Mesendoderm (in vitro differentiated cells): Measurements from ENCODE around the gene TSSK2.

Experiments
- DNase-seq: peaks from one replicate; pipeline ENCODE4 v3.0.0; 2013
- H2AK5ac ChIP-seq: 2 replicates; pipeline ENCODE4 v1.6.1; 2013; ENCODE audit warnings: low read length, inconsistent platforms
- H2BK120ac ChIP-seq: 2 replicates; pipeline ENCODE4 v1.6.1; 2013; ENCODE audit warnings: low read depth, mild to moderate bottlenecking, low read length, moderate library complexity, mixed read lengths
- H2BK15ac ChIP-seq: replicated peaks from 2 replicates; pipeline ENCODE4 v1.6.1; 2013; ENCODE audit warnings: low read depth, mild to moderate bottlenecking, moderate library complexity
- H2BK5ac ChIP-seq: 2 replicates; pipeline ENCODE4 v1.6.1; 2013; ENCODE audit warnings: low read length, inconsistent platforms
- H3K18ac ChIP-seq: 2 replicates; pipeline ENCODE4 v1.6.1; 2013; ENCODE audit warnings: mild to moderate bottlenecking, low read length, mixed read lengths
- H3K23ac ChIP-seq: one replicate; pipeline ENCODE4 v1.6.1; 2013; ENCODE audit warnings: low read length
- H3K27ac ChIP-seq: 2 replicates; pipeline ENCODE4 v1.5.1; 2013; ENCODE audit warnings: low read depth, mild to moderate bottlenecking, inconsistent platforms, low read length, moderate library complexity
- H3K27me3 ChIP-seq: 2 replicates; pipeline ENCODE4 v1.6.1; 2013; ENCODE audit warnings: low read length, control low read depth, mild to moderate bottlenecking, inconsistent platforms; ENCODE audit not compliant: insufficient read depth, poor library complexity
- H3K36me3 ChIP-seq: 2 replicates; pipeline ENCODE4 v1.6.1; 2013; ENCODE audit warnings: low read length, inconsistent platforms; ENCODE audit not compliant: control insufficient read depth, insufficient read depth
- H3K4ac ChIP-seq: one replicate; pipeline ENCODE4 v1.6.1; 2013; ENCODE audit warnings: low read depth, mild to moderate bottlenecking, low read length, moderate library complexity
- H3K4me1 ChIP-seq: 2 replicates; pipeline ENCODE4 v1.6.1; 2013; ENCODE audit warnings: low read depth, low read length, inconsistent platforms; ENCODE audit not compliant: control insufficient read depth
- H3K4me2 ChIP-seq: 2 replicates; pipeline ENCODE4 v1.6.1; 2013; ENCODE audit warnings: low read length
- H3K4me3 ChIP-seq: 2 replicates; pipeline ENCODE4 v1.5.1; 2013; ENCODE audit warnings: mild to moderate bottlenecking, low read length
- H3K56ac ChIP-seq: one replicate; pipeline ENCODE4 v1.6.1; 2013; ENCODE audit warnings: low read length
- H3K79me1 ChIP-seq: 2 replicates; pipeline ENCODE4 v1.6.1; 2013; ENCODE audit warnings: low read length, inconsistent platforms
- H3K79me2 ChIP-seq: 2 replicates; pipeline ENCODE4 v1.6.1; 2013; ENCODE audit warnings: mild to moderate bottlenecking, low read length; ENCODE audit not compliant: control insufficient read depth, insufficient read depth
- H3K9ac ChIP-seq: 2 replicates; pipeline ENCODE4 v1.6.1; 2013; ENCODE audit warnings: low read length, inconsistent platforms
- H4K5ac ChIP-seq: one replicate; pipeline ENCODE4 v1.6.1; 2013; ENCODE audit warnings: low read length
- H4K8ac ChIP-seq: one replicate; pipeline ENCODE4 v1.6.1; 2013; ENCODE audit warnings: low read depth, mild to moderate bottlenecking, control low read depth, low read length, moderate library complexity
- WGBS: extraction: QIAGEN DNeasy Blood & Tissue Kit; methylation state at CpG from one replicate; pipeline ENCODE4 v1.1.7; 2013; ENCODE audit warnings: low lambda C conversion rate, missing lambda C conversion rate; ENCODE audit not compliant: insufficient coverage; ENCODE audit errors: extremely low coverage; 5-methylcytosine and 5-hydroxymethylcytosine counted together

The TSSK2 gene

GRCh38 chr22:19124377-19124776, 6.7 kb upstream of the TSSK2 start:
- peaks cover 21% of the 10 kb centered on the region for H3K79me2 ChIP-seq
- H2BK120ac ChIP-seq: no peak overlapping the region
- no peak overlapping the region for H3K18ac ChIP-seq

DNA sequence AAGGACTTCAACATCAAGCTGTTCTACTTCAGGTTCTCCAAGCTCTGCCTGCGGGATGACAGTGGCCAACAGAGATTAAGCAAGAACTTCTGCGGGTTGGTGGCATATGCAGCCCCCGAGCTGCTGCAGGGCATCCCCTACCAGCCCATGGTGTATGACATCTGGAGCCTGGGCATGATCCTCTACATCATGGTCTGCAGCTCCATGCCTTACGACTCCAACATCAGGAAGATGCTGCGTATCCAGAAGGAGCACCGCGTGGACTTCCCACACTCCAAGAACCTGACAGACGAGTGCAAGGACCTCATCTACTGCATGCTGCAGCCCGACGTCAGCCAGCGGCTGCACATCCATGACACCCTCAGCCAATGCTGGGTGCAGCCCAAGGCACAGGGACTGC, 6.1 kb upstream of the TSSK2 start:
- Histone ChIP-seq H3K79me2 (peaks cover 16% of the 10 kb centered on the region), H3K27ac (no peak overlapping the region), H2BK5ac (no peak overlapping the region), H3K56ac (no peak overlapping the region), H3K18ac (no peak overlapping the region), H3K4ac (no peak overlapping the region), H4K8ac (no peak overlapping the region), H3K36me3 (no peaks in the 10 kb centered on the region), H3K4me2 (no peak overlapping the region), H3K4me3 (no peak overlapping the region), H3K4me1 (peaks cover 4% of the 10 kb centered on the region), H3K23ac (no peak overlapping the region), H2BK15ac (no peak overlapping the region), H3K27me3 (no peaks in the 10 kb centered on the region), H3K79me1 (peaks cover 14% of the 10 kb centered on the region), H4K5ac (no peak overlapping the region), H3K9ac (no peak overlapping the region), H2BK120ac (no peak overlapping the region), H2AK5ac (no peak overlapping the region)
- no peak for DNase-seq
- WGBS: no CpG with 5 or more reads among the region's 11 CpGs

More at GRCh38 chr22:19124377-19124776, 6.7 kb upstream of the TSSK2 start:
- Histone ChIP-seq H3K4ac (no peak overlapping the region), H3K27me3 (no peaks in the 10 kb centered on the region), H3K4me3 (no peak overlapping the region), H3K56ac (no peak overlapping the region), H3K9ac (no peak overlapping the region), H2BK5ac (no peak overlapping the region), H2AK5ac (no peak overlapping the region), H4K8ac (no peak overlapping the region), H3K4me2 (no peak overlapping the region), H2BK15ac (no peak overlapping the region), H3K36me3 (no peaks in the 10 kb centered on the region), H3K4me1 (peaks cover 6% of the 10 kb centered on the region), H3K23ac (no peak overlapping the region), H4K5ac (no peak overlapping the region), H3K27ac (no peak overlapping the region), H3K79me1 (peaks cover 18% of the 10 kb centered on the region)
- DNase-seq: no peak
- no CpG with 5 or more reads among the region's 4 CpGs for WGBS

- H2BK120ac ChIP-seq: no peak overlapping the region
- H2AK5ac ChIP-seq: no peak overlapping the region
- no peak overlapping the region for H3K4me3 ChIP-seq
- H2BK5ac ChIP-seq: no peak overlapping the region
- H3K9ac ChIP-seq: no peak overlapping the region
- no peak overlapping the region for H2BK15ac ChIP-seq
- no peak overlapping the region for H3K27ac ChIP-seq
- no peak overlapping the region for H4K5ac ChIP-seq
- H3K18ac ChIP-seq: no peak overlapping the region
- WGBS: no CpG with 5 or more reads among the region's 21 CpGs
- H3K23ac ChIP-seq: no peak overlapping the region
- no peak for DNase-seq
- H3K4me2 ChIP-seq: no peak overlapping the region
- H3K79me1 ChIP-seq: peaks cover 7% of the 10 kb centered on the region
- no peaks in the 10 kb centered on the region for H3K27me3 ChIP-seq
- H3K4ac ChIP-seq: no peak overlapping the region
- no peak overlapping the region for H3K56ac ChIP-seq
- H3K36me3 ChIP-seq: no peaks in the 10 kb centered on the region
- peaks cover 10% of the 10 kb centered on the region for H3K79me2 ChIP-seq
- no peak overlapping the region for H4K8ac ChIP-seq
- H3K4me1 ChIP-seq: peaks cover 3% of the 10 kb centered on the region
Observed at GRCh38 chr22:19125474-19126308, 5.4 kb upstream of the TSSK2 start.

GRCh38 chr22:19126309-19127273, 4.5 kb upstream of the TSSK2 start:
- H3K79me1 ChIP-seq: peaks cover 1% of the 10 kb centered on the region
- no peak overlapping the region for H4K5ac ChIP-seq
- no peak overlapping the region for H4K8ac ChIP-seq
- no peak overlapping the region for H3K18ac ChIP-seq
- no peak overlapping the region for H3K23ac ChIP-seq
- H2BK15ac ChIP-seq: no peak overlapping the region
- H2AK5ac ChIP-seq: no peak overlapping the region
- no peaks in the 10 kb centered on the region for H3K36me3 ChIP-seq
- no peak overlapping the region for H3K27ac ChIP-seq
- no peak overlapping the region for H2BK120ac ChIP-seq
- WGBS: no CpG with 5 or more reads among the region's 19 CpGs
- H3K4me3 ChIP-seq: no peak overlapping the region
- H3K9ac ChIP-seq: no peak overlapping the region
- no peaks in the 10 kb centered on the region for H3K4me1 ChIP-seq
- no peaks in the 10 kb centered on the region for H3K27me3 ChIP-seq
- peaks cover 2% of the 10 kb centered on the region for H3K79me2 ChIP-seq
- H3K4ac ChIP-seq: no peak overlapping the region
- H3K56ac ChIP-seq: no peak overlapping the region
- H2BK5ac ChIP-seq: no peak overlapping the region
- DNase-seq: no peak
- H3K4me2 ChIP-seq: no peak overlapping the region

- H2AK5ac ChIP-seq: no peak overlapping the region
- no CpG with 5 or more reads among the region's 16 CpGs for WGBS
- no peak overlapping the region for H3K27ac ChIP-seq
Observed at GRCh38 chr22:19127329-19128008, 3.6 kb upstream of the TSSK2 start.

More at GRCh38 chr22:19127329-19128008, 3.6 kb upstream of the TSSK2 start:
- H2BK15ac ChIP-seq: no peak overlapping the region
- no peak overlapping the region for H2BK5ac ChIP-seq
- H3K79me2 ChIP-seq: no peaks in the 10 kb centered on the region
- no peak overlapping the region for H3K4me2 ChIP-seq
- H3K56ac ChIP-seq: no peak overlapping the region
- H3K4ac ChIP-seq: no peak overlapping the region
- H3K9ac ChIP-seq: no peak overlapping the region
- H4K8ac ChIP-seq: no peak overlapping the region
- no peak overlapping the region for H4K5ac ChIP-seq
- H3K36me3 ChIP-seq: no peaks in the 10 kb centered on the region
- no peaks in the 10 kb centered on the region for H3K79me1 ChIP-seq
- H3K4me3 ChIP-seq: no peak overlapping the region
- H3K23ac ChIP-seq: no peak overlapping the region
- no peaks in the 10 kb centered on the region for H3K4me1 ChIP-seq
- H2BK120ac ChIP-seq: no peak overlapping the region
- DNase-seq: no peak
- H3K27me3 ChIP-seq: no peaks in the 10 kb centered on the region
- H3K18ac ChIP-seq: no peak overlapping the region
